K562 (cell line): ENCODE data around the gene TBRG1. TPM values are rescaled to one million over a fixed set of nuclear protein-coding genes. Genes with fewer than 3 reads are reported as not detected.

Source experiments
- CCAR2 ChIP-seq: fragments of 200-400 bp; formaldehyde crosslinking; IDR thresholded peaks from 2 replicates; pipeline ENCODE4 v1.6.1; 2017; ENCODE audit warnings: mild to moderate bottlenecking, low read depth, low read length
- CHD2 ChIP-seq: IDR thresholded peaks from 2 replicates; pipeline ENCODE4 v1.6.1; 2011; ENCODE audit warnings: low read depth, low read length
- FOXK2 ChIP-seq, 2 experiments: fragments of 450-650 bp; IDR thresholded peaks in 1 of 2; conservative IDR thresholded peaks in 1 of 2; 2 replicates each; pipeline ENCODE4 v1.6.1; 2016; ENCODE audit warnings: low read depth in 2 of 2, mild to moderate bottlenecking in 1 of 2
- KLF16 ChIP-seq: IDR thresholded peaks from 2 replicates; pipeline ENCODE4 v1.6.1; 2016; ENCODE audit warnings: antibody characterized with exemption
- LEF1 ChIP-seq: fragments of 450-650 bp; IDR thresholded peaks from 2 replicates; pipeline ENCODE4 v1.6.1; 2016; ENCODE audit warnings: mild to moderate bottlenecking
- MBD2 ChIP-seq: sonication (generic); IDR thresholded peaks from 2 replicates; pipeline ENCODE4 v1.6.1; 2016; ENCODE audit warnings: low read depth, borderline replicate concordance
- MED1 ChIP-seq: sonication (generic); formaldehyde crosslinking; IDR thresholded peaks from 2 replicates; pipeline ENCODE4 v1.8.1; 2023; ENCODE audit warnings: missing genetic modification reagents, borderline replicate concordance
- NR2C2 ChIP-seq, 2 experiments: fragments of 200-800 bp in 1 of 2; sonication (Bioruptor generic) in 1 of 2; sonication (generic) in 1 of 2; formaldehyde crosslinking in 1 of 2; IDR thresholded peaks; 2 replicates each; pipeline versions ENCODE4 v1.6.1 to v1.8.0; 2016 to 2022; ENCODE audit warnings: mild to moderate bottlenecking in 1 of 2, missing compliant biosample characterization in 1 of 2, missing genetic modification characterization in 1 of 2, missing genetic modification reagents in 1 of 2
- PRPF4 ChIP-seq: fragments of 200-400 bp; formaldehyde crosslinking; IDR thresholded peaks from one replicate; pipeline ENCODE4 v1.6.1; 2017; ENCODE audit warnings: low read length, low read depth, mild to moderate bottlenecking; ENCODE audit not compliant: insufficient read depth, poor library complexity, severe bottlenecking
- RBM14 ChIP-seq: fragments of 200-400 bp; formaldehyde crosslinking; IDR thresholded peaks from 2 replicates; pipeline ENCODE4 v1.6.1; 2018; ENCODE audit warnings: low read depth, mild to moderate bottlenecking, low read length, moderate library complexity, borderline replicate concordance; ENCODE audit not compliant: insufficient read depth
- YY1 ChIP-seq, 3 experiments: IDR thresholded peaks; 2 replicates each; pipeline ENCODE4 v1.6.1; 2011; ENCODE audit warnings: low read length in 2 of 3, mild to moderate bottlenecking in 2 of 3, moderate library complexity in 2 of 3, borderline replicate concordance in 1 of 3, control low read depth in 1 of 3, low read depth in 1 of 3; ENCODE audit not compliant: insufficient read depth in 3 of 3, insufficient replicate concordance in 2 of 3, control insufficient read depth in 1 of 3, insufficient read length in 1 of 3; ENCODE audit errors: extremely low read depth in 1 of 3
- ZNF175 ChIP-seq: fragments of 200-800 bp; sonication (Bioruptor generic); IDR thresholded peaks from 2 replicates; pipeline ENCODE4 v1.6.1; 2016; ENCODE audit warnings: low read depth, mild to moderate bottlenecking, missing genetic modification characterization, missing compliant biosample characterization
- ZNF282 ChIP-seq: sonication (generic); formaldehyde crosslinking; IDR thresholded peaks from 2 replicates; pipeline ENCODE4 v1.8.1; 2023; ENCODE audit warnings: missing genetic modification reagents
- ZNF41 ChIP-seq: fragments of 250-450 bp; sonication (Bioruptor Pico); conservative IDR thresholded peaks from 2 replicates; pipeline ENCODE4 v1.4.0; 2020; ENCODE audit warnings: mild to moderate bottlenecking
- ZNF431 ChIP-seq: sonication (generic); formaldehyde crosslinking; IDR thresholded peaks from 2 replicates; pipeline ENCODE4 v1.8.0; 2022; ENCODE audit warnings: mild to moderate bottlenecking, missing genetic modification reagents
- polyA plus RNA-seq, 8 experiments: library from polyadenylated mRNA; depleted of rRNA in 4 of 8; stranded (reverse) in 5 of 8; unstranded in 3 of 8; fragments of >200 nt; fragmentation: Nextera tagmentation in 2 of 8; fragmentation: Illumina TruSeq in 1 of 8; extraction: Ambion mirVana in 2 of 8; extraction: Trizol in 1 of 8; gene quantifications; 2 replicates each; pipeline versions ENCODE4 v1.2.1 to v1.2.3, GENCODE V29; 2011 to 2014; ENCODE audit warnings: inconsistent platforms in 1 of 8, missing spikeins in 1 of 8
- total RNA-seq, 7 experiments: library from RNA; depleted of rRNA in 6 of 7; stranded (reverse); fragments of >200 nt in 6 of 7; fragmentation: Illumina TruSeq in 2 of 7; extraction: Trizol in 2 of 7; gene quantifications; 2 replicates each; pipeline versions ENCODE4 v1.2.1 to v1.2.3, GENCODE V29; 2011 to 2021; ENCODE audit warnings: low replicate concordance in 1 of 7
- TF ChIP-seq, protein P1 (sequence below): sonication (generic); formaldehyde crosslinking; IDR thresholded peaks from 2 replicates; pipeline ENCODE4 v1.8.0; 2023; ENCODE audit warnings: missing genetic modification reagents, mild to moderate bottlenecking, borderline replicate concordance
- TF ChIP-seq, protein P2 (sequence below): fragments of 450-650 bp; formaldehyde crosslinking; IDR thresholded peaks from 2 replicates; pipeline ENCODE4 v1.4.0; 2022; ENCODE audit warnings: mild to moderate bottlenecking, moderate library complexity
- TF ChIP-seq, protein P3 (sequence below), 2 experiments: fragments of 250-450 bp in 1 of 2; fragments of 450-650 bp in 1 of 2; sonication (Bioruptor Pico) in 1 of 2; IDR thresholded peaks; 2 replicates each; pipeline versions ENCODE4 v1.6.1 to v1.8.0; 2016 to 2021; ENCODE audit warnings: mild to moderate bottlenecking in 2 of 2, moderate library complexity in 2 of 2, missing compliant biosample characterization in 1 of 2, missing genetic modification characterization in 1 of 2

The TBRG1 gene
- total and polyA plus RNA-seq, 9 of the 15 experiments (the other 6 are each of a cell fraction or from before 2014, with no cell fraction given), result 8.7 to 30.0 (median 20.2) TPM

DNA sequence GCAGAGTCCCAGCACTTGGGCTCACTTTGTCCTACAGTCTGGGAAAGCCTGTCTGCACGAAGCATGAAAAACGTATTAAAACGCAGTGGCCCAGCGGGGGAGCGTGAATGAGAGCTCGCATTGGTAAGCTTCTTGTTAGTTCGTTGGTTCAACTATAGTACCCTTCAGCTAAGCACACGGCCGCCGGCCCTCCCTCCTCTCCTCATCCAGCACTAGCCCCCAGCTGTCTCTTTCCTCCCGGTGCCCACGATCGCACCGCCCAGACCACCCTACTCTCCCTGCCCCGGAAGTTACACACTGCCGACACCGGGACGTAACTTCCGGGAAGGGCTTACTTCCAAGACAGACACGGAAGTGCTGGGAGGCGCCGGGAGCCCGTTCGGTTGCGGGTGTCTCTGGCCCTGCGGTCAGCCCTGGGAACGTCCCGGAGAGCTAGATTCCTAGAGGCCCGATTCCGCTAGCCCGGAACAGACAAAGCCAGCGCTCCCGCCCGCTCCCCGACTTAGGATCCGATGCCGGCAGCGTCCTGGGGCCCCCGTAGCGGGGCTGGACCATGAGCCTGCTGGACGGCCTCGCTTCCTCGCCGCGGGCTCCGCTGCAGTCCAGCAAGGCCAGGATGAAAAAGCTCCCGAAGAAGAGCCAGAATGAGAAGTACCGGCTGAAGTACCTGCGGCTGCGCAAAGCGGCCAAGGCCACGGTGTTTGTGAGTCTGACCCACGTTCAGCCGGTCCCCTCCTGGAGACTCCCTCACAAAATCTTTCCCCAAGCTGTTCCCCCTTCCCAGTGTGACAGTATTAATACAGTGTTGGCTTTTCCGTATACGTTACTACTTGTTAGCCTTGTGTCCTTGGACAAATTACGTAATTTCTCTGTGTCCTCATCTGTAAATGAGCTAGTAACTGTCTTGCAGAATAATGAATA is at the start of gene TBRG1 (continued):
- TF ChIP-seq YY1 (IDR thresholded peaks at IDR 0.05; ENCODE audit: borderline replicate concordance in 1 of 3, control insufficient read depth in 1 of 3, extremely low read depth in 1 of 3, insufficient read depth in 3 of 3, insufficient read length in 1 of 3, insufficient replicate concordance in 2 of 3, low read depth in 1 of 3, low read length in 2 of 3), result no peak
- TF ChIP-seq, protein P1, sequence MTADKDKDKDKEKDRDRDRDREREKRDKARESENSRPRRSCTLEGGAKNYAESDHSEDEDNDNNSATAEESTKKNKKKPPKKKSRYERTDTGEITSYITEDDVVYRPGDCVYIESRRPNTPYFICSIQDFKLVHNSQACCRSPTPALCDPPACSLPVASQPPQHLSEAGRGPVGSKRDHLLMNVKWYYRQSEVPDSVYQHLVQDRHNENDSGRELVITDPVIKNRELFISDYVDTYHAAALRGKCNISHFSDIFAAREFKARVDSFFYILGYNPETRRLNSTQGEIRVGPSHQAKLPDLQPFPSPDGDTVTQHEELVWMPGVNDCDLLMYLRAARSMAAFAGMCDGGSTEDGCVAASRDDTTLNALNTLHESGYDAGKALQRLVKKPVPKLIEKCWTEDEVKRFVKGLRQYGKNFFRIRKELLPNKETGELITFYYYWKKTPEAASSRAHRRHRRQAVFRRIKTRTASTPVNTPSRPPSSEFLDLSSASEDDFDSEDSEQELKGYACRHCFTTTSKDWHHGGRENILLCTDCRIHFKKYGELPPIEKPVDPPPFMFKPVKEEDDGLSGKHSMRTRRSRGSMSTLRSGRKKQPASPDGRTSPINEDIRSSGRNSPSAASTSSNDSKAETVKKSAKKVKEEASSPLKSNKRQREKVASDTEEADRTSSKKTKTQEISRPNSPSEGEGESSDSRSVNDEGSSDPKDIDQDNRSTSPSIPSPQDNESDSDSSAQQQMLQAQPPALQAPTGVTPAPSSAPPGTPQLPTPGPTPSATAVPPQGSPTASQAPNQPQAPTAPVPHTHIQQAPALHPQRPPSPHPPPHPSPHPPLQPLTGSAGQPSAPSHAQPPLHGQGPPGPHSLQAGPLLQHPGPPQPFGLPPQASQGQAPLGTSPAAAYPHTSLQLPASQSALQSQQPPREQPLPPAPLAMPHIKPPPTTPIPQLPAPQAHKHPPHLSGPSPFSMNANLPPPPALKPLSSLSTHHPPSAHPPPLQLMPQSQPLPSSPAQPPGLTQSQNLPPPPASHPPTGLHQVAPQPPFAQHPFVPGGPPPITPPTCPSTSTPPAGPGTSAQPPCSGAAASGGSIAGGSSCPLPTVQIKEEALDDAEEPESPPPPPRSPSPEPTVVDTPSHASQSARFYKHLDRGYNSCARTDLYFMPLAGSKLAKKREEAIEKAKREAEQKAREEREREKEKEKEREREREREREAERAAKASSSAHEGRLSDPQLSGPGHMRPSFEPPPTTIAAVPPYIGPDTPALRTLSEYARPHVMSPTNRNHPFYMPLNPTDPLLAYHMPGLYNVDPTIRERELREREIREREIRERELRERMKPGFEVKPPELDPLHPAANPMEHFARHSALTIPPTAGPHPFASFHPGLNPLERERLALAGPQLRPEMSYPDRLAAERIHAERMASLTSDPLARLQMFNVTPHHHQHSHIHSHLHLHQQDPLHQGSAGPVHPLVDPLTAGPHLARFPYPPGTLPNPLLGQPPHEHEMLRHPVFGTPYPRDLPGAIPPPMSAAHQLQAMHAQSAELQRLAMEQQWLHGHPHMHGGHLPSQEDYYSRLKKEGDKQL (CRISPR knock-in tag), result no peak
- TF ChIP-seq MBD2, result peak; percentile 86
- TF ChIP-seq LEF1, result no peak
- TF ChIP-seq, protein P2, sequence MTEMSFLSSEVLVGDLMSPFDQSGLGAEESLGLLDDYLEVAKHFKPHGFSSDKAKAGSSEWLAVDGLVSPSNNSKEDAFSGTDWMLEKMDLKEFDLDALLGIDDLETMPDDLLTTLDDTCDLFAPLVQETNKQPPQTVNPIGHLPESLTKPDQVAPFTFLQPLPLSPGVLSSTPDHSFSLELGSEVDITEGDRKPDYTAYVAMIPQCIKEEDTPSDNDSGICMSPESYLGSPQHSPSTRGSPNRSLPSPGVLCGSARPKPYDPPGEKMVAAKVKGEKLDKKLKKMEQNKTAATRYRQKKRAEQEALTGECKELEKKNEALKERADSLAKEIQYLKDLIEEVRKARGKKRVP (CRISPR knock-in tag), result no peak
- no peak for TF ChIP-seq KLF16
- no peak for TF ChIP-seq MED1 (CRISPR knock-in tag)
- TF ChIP-seq FOXK2 (conservative IDR thresholded peaks at IDR 0.05 in 1 of 2, IDR thresholded peaks at IDR 0.05 in 1 of 2; ENCODE audit: low read depth in 2 of 2), result peak in 1 of 2 experiments; percentile 70; a peak in 3 of 4 replicates
- TF ChIP-seq PRPF4, result no peak
- no peak for TF ChIP-seq ZNF431 (CRISPR knock-in tag)
- no peak for TF ChIP-seq CHD2
- TF ChIP-seq ZNF175 (CRISPR knock-in tag), result no peak
- TF ChIP-seq, protein P3, sequence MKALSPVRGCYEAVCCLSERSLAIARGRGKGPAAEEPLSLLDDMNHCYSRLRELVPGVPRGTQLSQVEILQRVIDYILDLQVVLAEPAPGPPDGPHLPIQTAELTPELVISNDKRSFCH (CRISPR knock-in tag; IDR thresholded peaks at IDR 0.05), result no peak
- TF ChIP-seq, protein P3 (tag; IDR thresholded peaks at IDR 0.05), result 0 out of 2 replicates have a peak, but pooled peaks have one; percentile 17
- TF ChIP-seq NR2C2 (CRISPR knock-in tag; IDR thresholded peaks at IDR 0.05), result no peak
- TF ChIP-seq NR2C2 (tag; IDR thresholded peaks at IDR 0.05), result peak; percentile 97
- no peak for TF ChIP-seq ZNF41 (CRISPR knock-in tag)
- TF ChIP-seq CCAR2, result no peak
- no peak for TF ChIP-seq ZNF282 (CRISPR knock-in tag)
- no peak for TF ChIP-seq RBM14
